GM19438 (cell line): ENCODE results near the gene ZBTB7C.

Experiments
- ATAC-seq: cut with Tn5 transposase; IDR thresholded peaks from one replicate; pipeline ENCODE4 v1.9.1; 2021; ENCODE audit warnings: low read depth; ENCODE audit not compliant: unreplicated experiment

Gene ZBTB7C

GRCh38 chr18:48032876-48033789, 376.1 kb downstream of the ZBTB7C start:
- no peak for ATAC-seq

GRCh38 chr18:48031641-48032040, 377.5 kb downstream of the ZBTB7C start:
- ATAC-seq, result no peak

DNA sequence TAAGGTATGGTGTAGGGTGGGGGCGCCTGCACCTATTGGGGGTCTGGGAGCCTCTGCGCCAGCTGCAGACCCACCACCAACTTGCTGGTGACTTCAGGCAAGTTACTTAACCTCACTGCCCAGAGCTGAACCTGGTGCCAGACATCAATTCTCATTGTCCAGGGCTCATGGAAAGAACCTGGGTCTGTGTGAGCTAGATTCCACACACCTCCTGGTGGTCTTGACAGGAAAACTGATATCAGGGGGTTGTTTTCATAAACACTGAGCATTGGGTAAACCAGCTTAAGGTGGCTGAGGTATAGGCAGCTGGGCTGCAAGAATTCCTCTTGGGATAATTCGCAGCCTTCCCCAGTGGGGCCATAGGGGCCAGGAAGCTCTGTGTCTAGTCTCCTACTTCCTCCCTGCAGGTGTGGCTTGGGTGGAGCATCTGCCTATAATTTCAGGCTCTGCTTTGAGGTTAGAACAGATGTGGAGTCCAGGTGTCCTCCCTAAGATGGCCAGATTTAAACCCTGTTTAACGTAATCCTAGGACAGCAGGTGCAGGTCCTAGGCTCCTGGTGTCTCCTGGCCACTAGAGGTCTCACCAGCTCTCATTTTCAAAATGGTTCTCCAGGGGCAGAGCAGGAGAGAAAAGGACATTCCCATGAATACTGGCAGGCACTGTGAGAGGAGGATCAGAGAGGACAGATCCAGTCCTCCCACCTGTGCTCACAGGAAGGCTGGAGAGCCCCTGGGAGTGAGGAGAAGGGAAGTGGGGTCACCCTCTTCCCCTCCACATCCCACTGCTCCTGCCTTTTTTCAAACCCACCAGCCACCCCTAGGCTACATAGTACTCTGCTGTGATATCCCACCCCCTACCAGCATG, 378.3 kb downstream of the ZBTB7C start:
- ATAC-seq, result no peak

GRCh38 chr18:48029296-48029986, 379.7 kb downstream of the ZBTB7C start:
- no peak for ATAC-seq

DNA sequence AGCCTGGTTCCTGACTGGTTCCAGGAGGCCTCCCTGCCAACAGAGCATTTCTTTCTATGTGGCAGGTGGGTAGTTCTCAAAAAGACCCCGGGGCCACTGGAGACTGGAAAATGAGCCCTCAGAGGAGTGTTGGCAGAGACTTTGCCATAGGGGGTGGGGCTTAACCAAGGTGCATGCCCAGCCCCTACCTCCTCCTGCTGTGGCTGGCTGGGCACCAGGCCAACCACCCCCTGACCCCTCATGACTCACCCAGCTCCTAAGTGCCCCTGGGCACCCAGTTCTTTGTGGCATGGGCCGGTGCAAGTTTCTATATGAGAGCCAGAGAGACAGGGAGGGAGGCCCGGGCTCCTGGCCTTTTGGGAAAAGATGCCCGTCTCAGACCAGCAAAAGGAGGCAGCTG, 380.5 kb downstream of the ZBTB7C start:
- no peak for ATAC-seq

DNA sequence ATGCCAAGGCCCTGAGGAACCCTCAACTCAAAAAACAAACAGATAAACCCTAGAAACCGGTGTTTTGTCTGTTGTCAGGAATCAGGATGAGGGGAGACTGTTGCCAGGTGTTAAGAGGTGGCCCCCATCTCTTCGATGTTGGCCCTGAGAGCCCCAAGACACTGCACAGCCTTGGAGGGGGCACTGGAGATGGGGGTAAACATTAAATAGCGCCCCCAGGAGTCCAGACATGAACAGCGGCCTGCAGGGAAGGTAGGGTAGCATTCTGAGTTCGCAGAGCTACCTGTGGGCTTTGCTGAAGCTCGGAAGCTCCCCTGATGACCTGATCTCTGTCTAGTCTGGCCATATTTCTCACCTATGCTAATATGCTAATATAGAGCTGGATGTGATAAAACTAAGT, 381.1 kb downstream of the ZBTB7C start:
- ATAC-seq, result no peak

DNA sequence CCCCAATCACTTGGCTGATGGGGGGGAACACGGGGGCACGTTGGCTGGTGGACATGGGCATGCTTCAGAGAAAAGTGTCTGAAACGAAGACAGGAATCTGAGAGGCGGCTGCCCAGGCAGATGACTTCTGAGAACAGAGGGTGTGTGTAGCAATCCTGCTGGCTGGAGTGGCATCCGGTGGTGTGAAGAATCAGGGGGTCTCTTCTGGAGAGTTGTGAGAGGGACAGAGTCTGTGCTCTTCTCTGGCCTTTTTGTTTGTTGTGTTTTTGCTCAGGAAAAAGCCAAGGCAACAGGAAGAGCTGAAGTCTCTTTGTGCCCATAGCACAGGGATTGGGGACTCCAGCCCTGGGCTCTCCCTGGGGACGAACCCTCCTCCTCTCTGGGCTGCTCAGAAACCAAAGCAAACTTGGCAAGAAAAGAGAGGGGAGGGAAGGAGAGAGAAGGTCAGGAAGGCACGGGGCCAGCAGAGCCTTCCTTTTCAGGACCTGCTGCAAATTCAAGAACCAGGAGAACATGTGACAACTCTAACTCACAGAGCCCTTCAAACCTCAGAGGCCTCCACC, 381.7 kb downstream of the ZBTB7C start:
- no peak for ATAC-seq

GRCh38 chr18:48026216-48026615, 383.0 kb downstream of the ZBTB7C start:
- ATAC-seq, result no peak

DNA sequence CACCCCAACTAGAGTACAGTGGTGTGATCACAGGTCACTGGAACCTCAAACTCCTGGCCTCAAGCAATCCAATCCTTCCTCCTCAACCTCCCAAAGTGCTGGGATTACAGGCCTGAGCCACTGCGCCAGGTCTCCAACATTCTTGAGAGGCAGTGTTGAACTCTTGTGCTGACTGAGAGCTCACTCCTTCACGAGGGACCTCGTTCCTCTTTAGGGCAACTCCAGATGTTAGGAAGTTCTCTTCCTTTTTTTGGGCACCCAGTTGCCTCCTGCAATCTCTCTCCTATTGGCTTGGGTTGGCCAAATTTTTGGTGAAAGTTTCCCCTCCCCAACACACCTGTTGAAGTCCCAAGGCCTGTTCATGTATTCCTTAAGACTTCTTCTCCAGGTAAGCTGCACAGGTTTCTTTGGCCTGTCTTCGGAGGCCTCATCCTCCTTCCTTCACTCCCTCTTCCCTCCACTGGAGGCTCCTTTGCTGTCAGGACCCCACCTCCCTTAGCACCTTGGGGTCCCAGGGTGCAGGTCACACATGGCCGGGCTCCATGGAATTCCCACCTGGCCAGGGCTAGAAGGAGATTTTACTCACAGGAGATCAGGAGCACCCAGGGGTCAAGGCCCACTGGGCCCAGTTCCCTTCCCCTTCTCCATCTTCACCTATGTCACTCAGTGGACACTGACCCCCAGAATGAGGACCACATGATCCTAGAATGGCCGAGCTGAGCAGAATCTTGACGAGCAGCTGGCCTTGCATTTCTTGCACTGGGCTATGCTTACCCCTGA, 384.1 kb downstream of the ZBTB7C start:
- no peak for ATAC-seq

DNA sequence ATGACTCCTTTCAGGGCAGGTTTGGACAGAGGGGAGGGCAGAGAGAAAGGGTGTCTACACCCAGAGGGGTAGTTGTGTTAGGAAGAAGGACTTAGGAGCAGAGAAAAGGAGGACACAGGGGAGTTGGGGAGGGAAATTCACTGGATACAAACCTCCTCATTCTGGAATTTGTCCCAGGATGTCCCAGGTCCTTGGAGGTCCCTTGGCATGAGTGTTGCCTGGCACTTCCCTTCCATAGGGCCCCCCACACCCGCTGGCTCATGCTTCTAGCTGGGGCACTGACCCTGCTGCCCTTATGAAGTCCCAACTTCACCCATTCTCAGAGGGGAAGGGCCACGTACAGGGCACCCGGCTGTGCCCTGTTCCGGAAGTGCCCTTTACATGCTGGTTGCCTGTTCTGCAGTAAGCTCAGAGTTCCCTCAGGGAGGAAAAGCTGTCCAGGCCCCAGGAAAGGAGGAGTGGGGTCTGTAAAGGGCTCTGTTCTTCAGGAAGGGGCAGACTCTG, 385.1 kb downstream of the ZBTB7C start:
- ATAC-seq, result no peak

GRCh38 chr18:48023334-48024008, 385.7 kb downstream of the ZBTB7C start:
- no peak for ATAC-seq

GRCh38 chr18:48022531-48023329, 386.5 kb downstream of the ZBTB7C start:
- ATAC-seq, result no peak

- ATAC-seq, result no peak
Measured at GRCh38 chr18:48022021-48022420, 387.2 kb downstream of the ZBTB7C start.

DNA sequence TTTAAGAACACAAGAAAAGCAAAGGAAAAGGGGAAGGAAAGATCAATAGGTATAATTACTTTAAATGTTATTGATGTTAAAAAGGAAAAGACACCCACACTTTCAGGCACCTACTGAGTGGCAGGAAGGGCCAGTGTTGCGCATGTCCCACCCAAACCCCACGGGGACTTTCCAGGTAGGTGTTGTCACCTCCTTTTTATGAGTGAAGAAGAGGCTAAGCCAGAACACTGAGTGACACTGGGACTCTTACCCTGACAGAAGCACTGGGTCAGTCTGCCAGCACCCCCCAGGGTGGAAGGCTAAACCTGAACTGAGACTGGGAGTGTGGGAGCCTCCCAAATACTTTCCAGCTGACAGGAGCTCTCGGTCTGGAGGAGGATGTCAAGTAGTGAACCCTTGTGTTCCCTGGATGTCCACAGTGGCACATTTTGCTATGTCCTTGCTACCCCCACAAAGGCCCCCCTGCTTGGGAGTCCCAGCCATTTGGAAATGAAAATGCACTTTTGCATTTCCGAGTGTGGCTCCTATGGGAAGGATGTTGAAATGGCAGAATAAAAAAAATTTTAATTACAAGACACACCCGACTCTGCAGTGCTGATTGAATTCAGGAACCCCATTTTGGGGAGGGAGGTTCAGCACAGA, 387.8 kb downstream of the ZBTB7C start:
- no peak for ATAC-seq

DNA sequence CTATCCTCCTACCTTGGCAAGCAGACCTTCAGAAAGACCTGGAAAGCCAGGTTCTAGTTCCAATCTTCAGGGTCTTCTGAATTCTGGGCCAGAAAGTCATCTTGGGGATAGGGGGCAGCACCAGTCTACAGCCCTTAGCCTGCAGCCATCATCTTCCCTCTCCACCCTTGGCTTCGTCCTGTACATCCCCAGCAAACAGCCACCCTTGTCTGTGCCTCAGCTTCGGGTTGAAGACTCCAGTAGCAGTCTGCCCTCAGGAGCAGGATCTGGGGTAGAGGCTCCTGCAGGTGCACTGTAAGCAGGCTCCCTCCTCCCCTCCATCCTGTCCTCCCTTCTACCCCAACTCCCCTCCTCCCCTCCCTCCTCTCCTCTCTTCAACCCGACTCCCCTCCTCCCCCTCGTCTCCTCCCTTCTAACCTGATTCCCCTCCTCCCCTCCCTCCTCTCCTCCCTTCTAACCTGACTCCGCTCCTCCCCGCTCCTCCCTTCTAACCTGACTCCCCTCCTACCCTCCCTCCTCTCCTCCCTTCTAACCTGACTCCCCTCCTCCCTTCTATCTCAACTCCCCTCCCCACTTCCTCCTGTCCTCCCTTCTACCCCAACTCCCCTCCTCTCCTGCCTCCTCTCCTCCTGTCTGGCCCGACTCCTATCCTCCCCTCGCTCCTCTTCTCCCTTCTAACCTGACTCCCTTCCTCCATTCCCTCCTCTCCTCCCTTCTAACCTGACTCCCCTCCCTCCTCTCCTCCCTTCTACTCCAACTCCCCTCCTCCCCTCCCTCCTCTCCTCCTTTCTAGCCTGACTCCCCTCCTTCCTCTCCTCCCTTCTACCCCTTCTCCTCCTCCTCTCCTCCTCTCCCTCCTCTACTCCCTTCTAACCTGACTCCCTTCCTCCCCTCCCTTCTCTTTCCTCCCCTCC, 388.6 kb downstream of the ZBTB7C start:
- ATAC-seq, result no peak

GRCh38 chr18:48019557-48020325, 389.4 kb downstream of the ZBTB7C start:
- no peak for ATAC-seq
